Measurements from ENCODE around the gene GSG1L.
A peak's percentile ranks its signal among the peaks of the same experiment; 100 is the strongest.
"Not testable (repeated sequence)": the region's sequence is repeated elsewhere in the genome, so short reads cannot be mapped to it uniquely, and the experiment has no call there.

GSG1L gene

GRCh38 chr16:27883576-27883975, 179.9 kb downstream of the GSG1L start:
- DNase-seq, result no peak

GRCh38 chr16:27880287-27880686, 183.2 kb downstream of the GSG1L start:
- DNase-seq, result no peak

- no peak for DNase-seq
Observed at GRCh38 chr16:27879601-27880247, 183.8 kb downstream of the GSG1L start.

DNA sequence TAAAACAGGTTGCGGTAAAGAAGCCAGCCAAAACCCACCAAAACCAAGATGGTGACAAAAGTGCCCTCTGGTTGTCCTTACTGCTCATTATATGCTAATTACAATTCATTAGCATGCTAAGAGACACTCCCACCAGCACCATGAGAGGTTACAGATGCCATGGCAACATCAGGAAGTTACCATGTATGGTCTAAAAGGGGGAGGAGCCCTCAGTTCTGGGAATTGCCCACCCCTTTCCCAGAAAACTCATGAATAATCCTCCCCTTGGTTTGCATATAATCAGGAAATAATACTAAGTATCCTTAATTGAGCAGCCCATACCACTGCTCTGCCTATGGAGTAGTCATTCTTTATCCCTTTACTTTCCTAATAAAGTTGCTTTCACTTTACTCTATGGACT, 190.9 kb downstream of the GSG1L start:
- DNase-seq, result not testable (repeated sequence)

DNA sequence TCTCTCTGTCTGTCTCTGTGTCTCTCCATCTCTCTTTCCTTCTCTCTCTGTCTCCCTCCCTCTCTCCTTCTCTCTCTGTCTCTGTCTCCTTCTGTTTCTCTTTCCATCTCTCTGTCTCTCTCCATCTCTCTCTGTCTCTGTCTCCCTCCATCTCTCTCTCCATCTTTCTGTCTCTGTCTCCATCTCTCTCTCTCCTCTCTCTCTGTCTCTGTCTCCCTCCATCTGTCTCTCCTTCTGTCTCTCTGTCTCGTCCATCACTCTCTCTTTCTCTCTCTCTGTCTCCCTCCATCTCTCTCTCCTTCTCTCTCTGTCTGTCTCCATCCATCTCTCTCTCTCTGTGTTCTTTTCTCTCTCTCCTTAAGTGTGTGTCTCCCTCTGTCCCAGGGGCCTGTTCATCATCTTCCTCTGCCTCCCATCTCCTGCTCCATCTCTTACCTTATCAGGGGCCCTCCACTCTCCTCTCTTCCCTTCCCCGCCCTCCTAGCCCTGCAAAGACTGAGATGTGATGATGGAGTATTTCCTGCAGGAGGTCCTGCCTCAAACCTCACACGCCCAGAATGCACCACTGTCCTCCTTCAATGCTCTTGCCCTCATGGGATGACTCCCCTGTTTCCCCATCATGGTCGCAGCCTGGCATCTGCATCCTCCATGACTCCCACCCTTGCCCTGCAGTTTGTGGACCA, 193.3 kb downstream of the GSG1L start:
- no peak for DNase-seq

GRCh38 chr16:27869411-27869810, 194.1 kb downstream of the GSG1L start:
- no peak for DNase-seq

- no peak for DNase-seq
Observed at GRCh38 chr16:27868180-27868579, 195.3 kb downstream of the GSG1L start.

DNA sequence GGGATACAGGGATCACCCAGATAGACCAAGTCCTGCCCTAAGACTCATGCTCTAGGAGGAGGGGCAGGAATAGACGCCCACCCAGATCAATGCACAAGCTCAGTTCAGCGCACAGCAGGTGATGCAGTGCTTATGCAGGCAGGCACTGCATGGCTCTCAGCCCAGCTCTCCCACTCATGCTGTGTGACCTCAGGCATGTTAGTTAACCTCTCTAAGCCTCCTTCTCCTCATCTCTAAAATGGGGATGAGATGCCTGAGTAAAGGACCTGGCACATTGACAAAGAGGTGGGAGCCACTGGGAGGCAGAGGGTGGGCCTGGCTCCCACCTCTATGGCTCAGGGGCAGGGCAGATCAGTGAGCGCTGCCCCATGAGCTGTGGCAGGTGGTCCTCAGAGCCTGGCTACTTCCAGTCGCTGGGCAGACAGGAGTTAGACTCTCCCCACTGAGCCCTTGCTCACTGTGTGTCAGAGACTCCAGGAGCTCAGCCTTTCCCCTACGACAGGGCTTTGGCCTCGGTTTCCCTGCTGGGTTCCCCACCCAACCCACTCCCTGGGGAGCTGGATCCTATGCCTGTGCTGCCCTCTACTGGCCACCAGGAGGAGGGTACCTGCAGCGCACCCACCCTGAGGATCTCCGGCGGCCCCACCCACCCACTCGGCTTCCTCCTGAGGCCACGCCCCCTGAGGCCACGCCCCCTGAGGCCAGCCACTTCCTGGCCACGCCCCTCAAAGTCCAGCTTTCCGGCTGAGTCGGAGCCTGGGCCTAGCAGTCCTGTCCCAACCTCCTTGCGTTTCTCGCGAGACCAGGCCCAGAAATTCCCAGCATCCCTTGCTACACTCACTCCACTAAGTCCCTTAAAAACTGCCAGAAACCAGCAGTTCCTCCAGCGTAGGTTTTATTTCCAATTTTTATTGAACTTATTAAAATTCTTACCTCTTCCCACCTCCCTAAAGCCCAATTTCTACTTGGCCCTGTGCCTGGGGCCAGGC, 196.1 kb downstream of the GSG1L start:
- DNase-seq, result peak; percentile 21

GRCh38 chr16:27863377-27863776, 200.1 kb downstream of the GSG1L start:
- no peak for DNase-seq

DNA sequence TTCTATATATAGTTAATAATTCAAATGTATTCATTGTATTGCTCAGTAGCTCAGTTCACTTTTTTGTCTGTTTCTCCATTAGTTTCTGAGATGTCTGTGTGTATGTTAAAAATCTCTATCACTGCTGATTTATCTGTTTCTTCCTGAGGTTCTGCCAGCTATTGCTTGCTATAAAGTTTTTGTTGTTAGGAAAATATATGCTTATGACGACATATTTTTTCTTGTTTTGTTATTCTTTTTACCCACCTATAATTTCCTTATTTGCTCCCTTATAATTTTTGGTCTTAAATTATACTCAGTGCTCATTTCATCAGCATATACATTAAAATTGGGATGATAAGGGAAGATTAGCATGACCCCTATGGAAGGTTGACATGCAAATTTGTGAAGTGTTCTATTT, 200.6 kb downstream of the GSG1L start:
- no peak for DNase-seq

DNA sequence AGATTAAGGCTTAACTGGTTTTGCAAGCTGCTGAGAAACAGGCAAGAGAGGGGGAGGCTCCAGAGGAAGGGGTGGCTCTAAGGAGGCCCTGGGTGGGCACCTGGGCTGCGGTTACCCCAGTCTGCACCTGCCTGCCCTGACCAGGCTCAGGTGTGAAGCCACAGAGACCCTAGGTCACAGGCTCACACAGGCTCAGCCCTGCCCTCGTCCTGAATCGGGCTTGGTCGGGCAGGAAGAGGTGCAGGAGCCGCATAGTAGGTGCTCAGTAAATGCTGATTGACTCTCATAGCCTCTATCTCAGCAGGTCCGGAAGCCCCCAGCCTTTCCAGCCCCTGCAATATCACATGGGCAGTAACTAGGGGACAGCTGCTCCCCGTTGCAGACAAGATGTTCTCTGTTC, 203.4 kb downstream of the GSG1L start:
- no peak for DNase-seq

DNA sequence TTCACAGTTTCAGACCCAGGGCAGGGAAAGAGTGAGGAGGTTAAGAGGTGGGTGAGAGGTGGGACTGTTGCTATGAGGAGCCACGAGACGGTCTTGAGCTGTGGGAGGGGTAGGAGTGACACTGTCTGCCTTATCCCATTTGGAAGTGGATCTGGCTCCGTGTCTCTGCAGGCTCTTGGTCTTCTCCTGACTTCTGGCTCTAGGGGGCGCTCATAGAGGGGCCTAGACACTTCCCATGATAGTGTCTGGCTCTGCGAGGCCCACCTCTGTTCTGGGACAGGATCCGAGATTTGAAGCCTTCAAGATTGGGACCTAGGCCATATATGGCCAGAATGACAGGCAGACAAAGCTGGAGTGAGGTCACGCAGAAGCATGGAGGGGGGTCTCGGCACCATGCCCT, 204.5 kb downstream of the GSG1L start:
- no peak for DNase-seq

DNA sequence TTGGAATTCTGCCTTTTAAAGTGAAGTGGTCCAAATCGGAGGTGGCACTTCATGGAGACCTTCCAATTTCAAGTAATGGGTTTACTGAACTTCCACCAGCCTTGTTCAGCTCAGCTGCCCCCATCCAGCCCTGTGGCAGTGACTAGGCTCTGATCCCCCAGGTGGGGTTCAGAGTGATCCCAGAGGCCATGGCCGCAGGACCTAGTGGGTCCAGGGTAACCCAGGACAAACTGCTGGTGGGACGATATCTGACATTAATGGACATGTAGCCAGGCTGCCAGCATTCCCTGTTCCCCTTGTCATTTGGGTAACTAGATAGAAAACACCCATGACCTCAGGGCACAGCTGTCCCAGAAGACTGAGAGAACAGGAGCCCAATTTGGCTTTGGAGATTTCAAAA, 209.9 kb downstream of the GSG1L start:
- no peak for DNase-seq

DNA sequence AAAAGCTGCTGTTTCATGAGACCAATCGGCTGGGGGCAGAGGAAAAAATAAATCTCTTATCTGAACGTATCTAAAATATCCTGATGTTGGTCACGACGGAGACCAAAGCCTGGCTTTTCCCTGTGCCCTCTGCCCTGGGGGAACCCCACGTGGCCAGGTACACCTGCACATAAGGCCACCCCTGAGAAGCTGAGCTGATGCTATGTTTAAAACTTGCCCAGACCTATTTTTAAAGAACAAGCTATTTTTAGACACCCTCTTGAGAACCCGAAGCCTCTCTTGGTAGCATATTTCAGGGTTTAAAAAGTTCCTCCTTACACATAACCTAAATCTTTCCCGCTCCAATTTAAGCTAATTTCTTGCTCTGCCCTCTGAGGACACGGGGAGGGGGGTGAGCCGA, 210.4 kb downstream of the GSG1L start:
- no peak for DNase-seq

DNA sequence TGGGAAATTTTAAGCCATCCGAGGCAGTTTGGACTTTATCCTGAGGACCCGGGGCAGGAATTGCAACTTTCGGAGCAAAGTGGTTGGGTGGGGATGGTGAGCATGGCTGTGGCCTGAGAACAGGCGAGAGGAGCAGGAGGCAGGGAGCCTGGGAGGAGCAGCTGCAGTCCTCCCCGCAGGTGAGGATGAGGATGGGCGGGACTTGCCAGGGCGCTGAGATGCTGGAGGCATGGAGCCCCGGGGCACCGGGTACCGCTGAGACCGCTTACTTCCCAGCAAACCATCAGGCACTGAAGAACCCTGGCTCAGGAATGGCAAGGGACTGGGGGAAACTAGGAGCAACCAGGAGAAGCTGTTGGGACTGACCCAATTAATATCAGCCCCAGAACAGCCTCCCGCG, 210.8 kb downstream of the GSG1L start:
- no peak for DNase-seq

- DNase-seq, result no peak
Observed at GRCh38 chr16:27852116-27852515, 211.4 kb downstream of the GSG1L start.

GRCh38 chr16:27851586-27851985, 211.9 kb downstream of the GSG1L start:
- DNase-seq, result no peak

DNA sequence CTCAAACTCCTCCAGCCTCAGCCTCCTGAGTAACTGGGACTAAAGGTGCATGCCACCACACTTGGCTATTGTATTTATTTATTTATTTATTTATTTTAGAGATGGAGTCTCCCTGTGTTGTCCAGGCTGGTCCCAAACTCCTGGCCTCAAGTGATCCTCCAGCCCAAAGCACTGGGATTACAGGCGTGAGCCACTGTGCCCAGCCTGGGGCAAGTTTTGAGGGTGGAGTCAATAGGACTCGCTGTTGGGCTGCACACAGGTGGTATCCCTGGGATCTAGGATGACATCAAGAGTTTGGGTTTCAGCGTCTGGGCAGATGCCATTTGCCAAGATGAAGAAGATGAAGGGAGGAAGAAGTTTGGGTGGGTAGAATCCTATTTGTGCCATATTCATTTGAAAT, 213.9 kb downstream of the GSG1L start:
- no peak for DNase-seq

- no peak for DNase-seq
Observed at GRCh38 chr16:27847030-27847550, 216.4 kb downstream of the GSG1L start.

GRCh38 chr16:27844826-27845225, 218.7 kb downstream of the GSG1L start:
- no peak for DNase-seq

GRCh38 chr16:27843800-27844199, 219.7 kb downstream of the GSG1L start:
- no peak for DNase-seq

DNA sequence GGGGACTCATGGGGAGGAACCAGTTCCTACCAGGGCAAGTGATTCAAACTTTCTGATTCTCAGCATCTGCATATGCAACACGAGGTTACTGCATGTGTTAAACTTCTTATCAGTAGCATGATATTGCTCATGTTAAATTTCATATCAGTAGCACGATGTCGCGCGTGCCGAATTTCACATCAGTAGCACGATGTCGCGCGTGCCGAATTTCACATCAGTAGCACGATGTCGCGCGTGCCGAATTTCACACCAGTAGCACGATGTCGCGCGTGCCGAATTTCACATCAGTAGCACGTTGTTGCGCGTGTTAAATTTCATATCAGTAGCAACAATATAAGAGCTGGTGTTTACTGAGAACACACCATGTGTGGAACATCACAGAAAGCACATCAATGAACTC, 221.6 kb downstream of the GSG1L start:
- no peak for DNase-seq

GRCh38 chr16:27841061-27841801, 222.3 kb downstream of the GSG1L start:
- DNase-seq, result no peak

Data from activated gamma-delta T cell treated with Interleukin-2 at 50 U/mL for 16 hours (primary cell).